ENCODE measurements around the gene PRKCH. TPM values are rescaled to one million over a fixed set of nuclear protein-coding genes. Genes with fewer than 3 reads are reported as not detected.
"Not testable (repeated sequence)": the region's sequence is repeated elsewhere in the genome, so short reads cannot be mapped to it uniquely, and the experiment has no call there.

The PRKCH gene
- total and polyA plus RNA-seq, 2 of the 13 experiments (the other 11 are each of a cell fraction or from before 2014, with no cell fraction given) = 0.48 to 1.3 TPM

DNA sequence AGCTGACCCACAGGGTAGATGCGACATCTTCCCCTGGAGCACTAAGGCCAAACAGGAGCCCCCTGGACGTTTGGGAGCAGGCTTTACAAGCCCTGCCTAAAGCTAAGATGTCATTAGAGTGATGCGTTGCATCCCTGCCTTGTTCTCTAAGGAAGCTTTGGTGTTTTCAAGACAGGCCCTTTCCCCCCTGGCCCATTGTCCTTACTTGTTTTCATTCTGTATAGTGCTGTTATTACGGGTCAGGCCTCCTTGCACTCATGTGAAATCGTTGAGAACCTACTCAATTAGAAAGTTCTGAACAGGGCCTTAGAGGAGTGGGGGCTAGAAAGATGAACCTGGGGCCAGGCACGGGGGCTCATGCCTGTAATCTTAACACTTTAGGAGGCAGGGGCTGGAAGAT is 1.7 kb upstream of the PRKCH start:
- Histone ChIP-seq H3K27me3 (ENCODE audit: control insufficient read depth in 1 of 2, insufficient read depth in 2 of 2, low read length in 2 of 2) (peaks cover 0 to 17% of the 10 kb centered on the region in 2 experiments; a peak in 2 of 5 replicates), H4K20me1 (ENCODE audit: insufficient read depth, low read length) (no peaks in the 10 kb centered on the region), H2AFZ (ENCODE audit: low read length) (peak overlapping the region; percentile 27), H3K4me1 (ENCODE audit: insufficient read depth, low read length) (no peaks in the 10 kb centered on the region), H3K79me2 (ENCODE audit: insufficient read depth, low read length) (no peaks in the 10 kb centered on the region), H3K9me3 (ENCODE audit: low read length) (no peaks in the 10 kb centered on the region), H3K36me3 (replicated peaks in 1 of 2; ENCODE audit: control insufficient read depth in 1 of 2, insufficient read depth in 2 of 2, low read length in 2 of 2) (no peaks in the 10 kb centered on the region), H3K4me2 (ENCODE audit: low read depth, low read length) (no peak overlapping the region), H3K9ac (ENCODE audit: insufficient read depth, low read depth, low read length) (no peak overlapping the region), H3K4me3 (replicated peaks in 1 of 3; ENCODE audit: insufficient read depth in 1 of 3, low read depth in 2 of 3, low read length in 3 of 3) (no peak overlapping the region), H3K27ac (ENCODE audit: extremely low read length, insufficient read depth, low read length) (no peak overlapping the region)
- TF ChIP-seq GRHL1 (CRISPR knock-in tag; conservative IDR thresholded peaks at IDR 0.05) = no peak
- ATAC-seq (no peak), FAIRE-seq (no peak), DNase-seq (ENCODE audit: low spot score) (no peak)
- ChIA-PET CTCF (ENCODE audit: low intra/inter-chr PET ratio, low total read pairs) (no interaction called here), POLR2A (no interaction called here)
- WGBS (ENCODE audit: low lambda C conversion rate) = 29% methylated on average over 6 of the region's 6 CpGs
- intact Hi-C loops (cut with micrococcal nuclease; ENCODE audit: unreplicated experiment) (no loop called here), in situ Hi-C loops (cut with HindIII; ENCODE audit: extremely low pct_ligation_motif_present, low pct_unique_long_range_greater_than_20kb) (no loop called here)
- no TSS peak for BruUV-seq (replicated peaks)

GRCh38 chr14:61320170-61320569 is 1.2 kb upstream of the PRKCH start:
- POLR2A ChIA-PET; in situ Hi-C loops (cut with HindIII; ENCODE audit: extremely low pct_ligation_motif_present, low pct_unique_long_range_greater_than_20kb); H3K36me3 ChIP-seq (replicated peaks in 1 of 2; ENCODE audit: control insufficient read depth in 1 of 2, insufficient read depth in 2 of 2, low read length in 2 of 2); H4K20me1 ChIP-seq (ENCODE audit: insufficient read depth, low read length); intact Hi-C loops (cut with micrococcal nuclease; ENCODE audit: unreplicated experiment); H3K4me3 ChIP-seq (replicated peaks in 1 of 3; ENCODE audit: insufficient read depth in 1 of 3, low read depth in 2 of 3, low read length in 3 of 3); H3K4me1 ChIP-seq (ENCODE audit: insufficient read depth, low read length); DNase-seq (ENCODE audit: low spot score); BruUV-seq (replicated peaks); H3K4me2 ChIP-seq (ENCODE audit: low read depth, low read length); CTCF ChIA-PET (ENCODE audit: low intra/inter-chr PET ratio, low total read pairs); FAIRE-seq; ATAC-seq; H3K9ac ChIP-seq (ENCODE audit: insufficient read depth, low read depth, low read length); H3K27ac ChIP-seq (ENCODE audit: extremely low read length, insufficient read depth, low read length); H3K79me2 ChIP-seq (ENCODE audit: insufficient read depth, low read length); H3K9me3 ChIP-seq (ENCODE audit: low read length): not testable (repeated sequence)
- H2AFZ ChIP-seq (ENCODE audit: low read length) = peak overlapping the region; percentile 27
- H3K27me3 ChIP-seq (ENCODE audit: control insufficient read depth in 1 of 2, insufficient read depth in 2 of 2, low read length in 2 of 2) = peaks cover 0 to 17% of the 10 kb centered on the region in 2 experiments; a peak in 2 of 5 replicates
- 86% methylated on average over 16 of the region's 16 CpGs for WGBS (ENCODE audit: low lambda C conversion rate)
